Cardiac muscle cell (in vitro differentiated cells and primary cell): ENCODE data around the gene DDX54. TPM values are rescaled to one million over a fixed set of nuclear protein-coding genes. Genes with fewer than 3 reads are reported as not detected.

Experiments used
- DNase-seq, 2 donors: peaks; one replicate each; pipeline versions ENCODE4 v3.0.0 to v3.0.0-alpha.2; 2010 to 2017; ENCODE audit warnings: low read depth in 1 of 2, low spot score in 1 of 2
- H3K27ac ChIP-seq: fragments of 200-600 bp; sonication (generic); 2 replicates; pipeline ENCODE4 v1.5.1; 2016
- H3K27me3 ChIP-seq: fragments of 200-600 bp; sonication (generic); 2 replicates; pipeline ENCODE4 v1.6.0; 2016; ENCODE audit warnings: control low read depth
- H3K36me3 ChIP-seq: fragments of 200-600 bp; sonication (generic); 2 replicates; pipeline ENCODE4 v1.5.1; 2016; ENCODE audit warnings: control low read depth
- H3K4me1 ChIP-seq: fragments of 200-600 bp; sonication (generic); 2 replicates; pipeline ENCODE4 v1.8.1; 2017; ENCODE audit warnings: low read depth, mild to moderate bottlenecking, mixed run types
- H3K4me3 ChIP-seq: fragments of 200-600 bp; sonication (generic); 2 replicates; pipeline ENCODE4 v1.5.1; 2016; ENCODE audit warnings: mild to moderate bottlenecking
- H3K9me3 ChIP-seq: fragments of 200-600 bp; sonication (generic); 2 replicates; pipeline ENCODE4 v1.5.1; 2017; ENCODE audit warnings: low read depth, mild to moderate bottlenecking, control low read depth
- polyA plus RNA-seq: library from polyadenylated mRNA; unstranded; fragments of >200 nt; fragmentation: Nextera tagmentation; extraction: Ambion mirVana; gene quantifications from 2 replicates; pipeline ENCODE4 v1.2.1, GENCODE V29; 2016
- total RNA-seq: library from RNA; depleted of rRNA; stranded (reverse); fragments of >200 nt; gene quantifications from 2 replicates; pipeline ENCODE4 v1.2.3, GENCODE V29; 2016
- TF ChIP-seq, protein P1 (sequence below): IDR thresholded peaks from 2 replicates; pipeline ENCODE4 v1.5.1; 2012; ENCODE audit warnings: low read depth, mild to moderate bottlenecking, low read length

DDX54 gene
- total and polyA plus RNA-seq, 2 experiments from 2014 or later, result 49.2 to 148 TPM

DNA sequence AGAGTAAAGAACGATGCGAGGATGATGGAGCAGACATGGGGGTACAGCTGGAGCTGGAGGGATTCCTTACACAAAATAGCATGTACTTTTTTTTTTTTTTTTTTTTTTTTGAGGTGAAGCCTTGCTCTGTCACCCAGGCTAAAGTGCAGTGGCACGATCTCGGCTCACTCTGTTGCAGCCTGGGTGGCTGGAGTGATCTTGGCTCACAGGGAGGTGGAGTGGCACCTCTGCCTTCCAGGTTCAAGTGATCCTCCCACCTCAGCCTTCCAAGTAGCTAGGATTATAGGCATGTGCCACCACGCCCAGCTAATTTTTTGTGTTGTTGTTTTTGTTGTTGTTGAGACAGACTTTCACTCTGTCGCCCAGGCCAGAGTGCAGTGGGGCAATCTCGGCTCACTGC is 44.6 kb downstream of the DDX54 start:
- H3K36me3 ChIP-seq, result no peaks in the 10 kb centered on the region
- DNase-seq, result no peak
- TF ChIP-seq, protein P1, sequence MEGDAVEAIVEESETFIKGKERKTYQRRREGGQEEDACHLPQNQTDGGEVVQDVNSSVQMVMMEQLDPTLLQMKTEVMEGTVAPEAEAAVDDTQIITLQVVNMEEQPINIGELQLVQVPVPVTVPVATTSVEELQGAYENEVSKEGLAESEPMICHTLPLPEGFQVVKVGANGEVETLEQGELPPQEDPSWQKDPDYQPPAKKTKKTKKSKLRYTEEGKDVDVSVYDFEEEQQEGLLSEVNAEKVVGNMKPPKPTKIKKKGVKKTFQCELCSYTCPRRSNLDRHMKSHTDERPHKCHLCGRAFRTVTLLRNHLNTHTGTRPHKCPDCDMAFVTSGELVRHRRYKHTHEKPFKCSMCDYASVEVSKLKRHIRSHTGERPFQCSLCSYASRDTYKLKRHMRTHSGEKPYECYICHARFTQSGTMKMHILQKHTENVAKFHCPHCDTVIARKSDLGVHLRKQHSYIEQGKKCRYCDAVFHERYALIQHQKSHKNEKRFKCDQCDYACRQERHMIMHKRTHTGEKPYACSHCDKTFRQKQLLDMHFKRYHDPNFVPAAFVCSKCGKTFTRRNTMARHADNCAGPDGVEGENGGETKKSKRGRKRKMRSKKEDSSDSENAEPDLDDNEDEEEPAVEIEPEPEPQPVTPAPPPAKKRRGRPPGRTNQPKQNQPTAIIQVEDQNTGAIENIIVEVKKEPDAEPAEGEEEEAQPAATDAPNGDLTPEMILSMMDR, result no peak
- no peaks in the 10 kb centered on the region for H3K9me3 ChIP-seq
- H3K4me1 ChIP-seq, result no peaks in the 10 kb centered on the region
- no peak overlapping the region for H3K27ac ChIP-seq
- H3K27me3 ChIP-seq, result peaks cover 6% of the 10 kb centered on the region
- H3K4me3 ChIP-seq, result no peak overlapping the region

DNA sequence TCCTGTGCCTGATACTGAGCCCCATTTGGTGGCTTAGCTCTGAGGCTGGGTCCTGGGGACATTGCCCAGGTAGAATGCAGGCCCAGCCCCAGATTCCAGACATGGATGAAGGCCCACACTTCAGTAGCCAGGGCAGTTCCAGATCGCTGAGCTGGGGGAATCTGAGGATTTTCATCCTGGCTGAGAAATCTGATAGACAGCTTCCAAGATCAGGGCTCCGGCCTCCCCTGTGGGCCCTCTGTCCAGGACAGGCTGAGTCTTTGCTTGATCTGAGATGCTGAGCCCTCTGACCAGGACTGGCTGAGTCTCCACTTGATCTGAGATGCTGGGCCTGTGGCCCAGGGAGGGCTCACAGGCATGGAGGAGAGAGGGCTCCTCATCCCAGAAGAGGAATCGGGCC is 46.5 kb downstream of the DDX54 start:
- Histone ChIP-seq H3K4me1 (no peaks in the 10 kb centered on the region), H3K36me3 (no peaks in the 10 kb centered on the region), H3K27me3 (peaks cover 22% of the 10 kb centered on the region), H3K27ac (no peak overlapping the region), H3K9me3 (no peaks in the 10 kb centered on the region), H3K4me3 (no peak overlapping the region)
- DNase-seq, result no peak
- TF ChIP-seq, protein P1, result no peak

DNA sequence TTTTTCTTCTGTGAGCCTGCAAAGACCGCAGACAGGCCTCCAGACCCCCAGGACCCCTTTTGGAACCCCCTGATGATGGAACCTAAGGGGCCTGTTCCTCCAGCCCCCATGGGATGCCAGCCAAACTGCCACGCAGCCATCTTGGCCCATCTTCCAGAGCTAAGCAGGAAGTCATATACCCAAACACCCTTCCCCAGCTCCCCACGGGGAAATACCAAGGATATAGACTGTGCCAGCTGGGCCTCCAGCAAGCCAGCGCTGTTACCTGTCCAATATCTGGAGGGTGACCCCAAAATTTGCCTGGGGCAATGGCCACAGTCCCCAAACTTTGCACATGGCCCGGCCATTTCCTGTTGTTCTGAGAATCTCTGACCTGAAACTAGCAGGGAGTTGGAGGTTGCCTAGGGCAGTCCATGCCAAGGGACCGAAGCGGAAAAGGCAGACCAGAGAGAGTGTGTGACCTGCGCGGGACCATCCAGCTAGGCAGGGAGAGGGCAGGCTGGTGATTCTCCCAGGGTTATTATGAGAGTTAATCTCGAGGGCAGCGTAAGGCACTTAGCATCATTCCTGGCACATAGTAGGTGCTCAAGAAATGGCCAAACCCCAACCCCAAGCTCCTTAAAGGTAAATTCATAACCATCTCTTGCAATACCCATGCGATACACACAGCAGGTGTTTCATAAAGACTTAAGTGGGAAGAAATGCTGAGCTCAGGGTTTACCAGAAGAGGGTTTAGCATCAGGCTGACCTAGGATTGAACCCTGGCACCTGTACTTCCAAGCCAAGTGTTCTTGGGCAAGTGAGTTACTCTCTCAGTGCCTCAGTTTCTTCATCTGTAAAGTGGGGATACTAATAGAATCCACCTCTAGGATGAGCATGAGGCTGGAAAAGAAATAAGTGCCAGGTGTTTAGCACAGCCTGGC is 47.2 kb downstream of the DDX54 start:
- H3K27ac ChIP-seq, result no peak overlapping the region
- TF ChIP-seq, protein P1, result no peak
- no peak for DNase-seq
- peaks cover 22% of the 10 kb centered on the region for H3K27me3 ChIP-seq
- H3K4me3 ChIP-seq, result no peak overlapping the region
- H3K4me1 ChIP-seq, result no peaks in the 10 kb centered on the region
- H3K36me3 ChIP-seq, result no peaks in the 10 kb centered on the region
- H3K9me3 ChIP-seq, result no peaks in the 10 kb centered on the region

DNA sequence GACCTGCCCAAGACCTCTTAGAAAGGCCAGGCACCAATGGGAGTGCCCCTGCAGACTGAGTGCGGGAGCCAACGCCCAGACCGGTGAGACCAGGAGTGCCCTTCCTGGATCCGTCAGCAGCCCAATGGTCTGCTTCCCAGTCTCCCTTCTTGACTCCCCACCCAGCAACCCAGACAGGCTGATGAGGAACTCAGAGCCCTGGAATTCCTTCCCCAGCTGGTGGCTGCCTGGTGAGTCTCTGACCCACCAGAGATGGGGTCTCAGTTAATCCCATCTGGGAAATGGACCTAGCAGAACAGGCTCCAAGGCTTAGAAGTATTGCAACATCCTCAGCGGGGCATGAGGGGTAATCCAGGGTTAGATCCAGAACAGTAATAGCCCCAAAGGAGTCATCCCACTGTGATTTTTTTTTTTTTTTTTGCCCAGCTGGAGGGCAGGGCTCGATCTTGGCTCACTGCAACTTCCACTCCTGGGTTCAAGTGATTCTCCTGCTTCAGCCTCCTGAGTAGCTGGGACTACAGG is 48.2 kb downstream of the DDX54 start:
- Histone ChIP-seq H3K36me3 (no peaks in the 10 kb centered on the region), H3K27ac (no peak overlapping the region), H3K4me1 (no peaks in the 10 kb centered on the region), H3K9me3 (no peaks in the 10 kb centered on the region), H3K27me3 (peaks cover 22% of the 10 kb centered on the region), H3K4me3 (no peak overlapping the region)
- TF ChIP-seq, protein P1, result no peak
- no peak for DNase-seq

DNA sequence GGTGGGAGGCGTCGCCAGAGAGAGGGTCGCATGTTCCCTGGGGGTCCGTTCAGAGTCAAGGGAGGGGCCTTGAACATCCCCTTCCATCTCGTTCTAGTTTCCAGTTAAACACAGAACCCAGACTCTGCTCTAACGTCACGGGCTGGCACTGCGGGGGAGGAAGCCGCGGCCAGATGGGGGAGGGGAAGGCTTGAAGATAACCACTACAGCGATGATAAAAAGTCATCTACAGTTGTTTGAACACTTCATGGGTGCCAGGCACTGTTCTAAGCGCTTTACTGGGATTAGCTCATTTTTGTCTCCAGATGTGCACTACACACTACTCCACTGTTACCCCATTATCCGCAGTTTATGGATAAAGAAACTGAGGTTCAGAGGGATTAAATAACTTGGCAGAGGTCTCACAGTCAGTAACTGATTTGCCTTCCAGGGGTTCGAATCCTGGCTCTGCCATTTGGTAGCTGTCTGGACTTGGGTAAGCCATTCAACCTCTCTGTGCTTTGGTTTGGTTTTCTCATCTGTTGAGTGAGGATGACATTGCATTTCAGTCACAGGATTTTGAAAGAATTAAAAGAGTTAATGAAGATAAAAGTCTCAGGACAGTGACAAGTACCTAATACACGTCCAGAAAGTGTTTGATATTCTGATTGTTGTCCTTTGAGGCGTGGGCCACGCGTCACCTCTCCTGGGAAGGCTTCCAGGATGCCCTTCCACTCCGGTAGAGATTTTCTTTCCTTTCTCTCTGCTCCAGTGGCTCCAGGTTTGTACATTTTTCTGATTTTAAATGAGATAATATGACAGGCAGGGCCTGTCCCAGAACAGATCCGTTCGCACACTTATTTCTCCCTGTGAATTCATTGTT is 48.9 kb downstream of the DDX54 start:
- Histone ChIP-seq H3K9me3 (no peaks in the 10 kb centered on the region), H3K4me3 (no peak overlapping the region), H3K4me1 (no peaks in the 10 kb centered on the region), H3K27ac (no peak overlapping the region), H3K36me3 (no peaks in the 10 kb centered on the region), H3K27me3 (peaks cover 22% of the 10 kb centered on the region)
- DNase-seq, result peak in 1 of 2 donors; percentile 30
- TF ChIP-seq, protein P1, result no peak
